ENCODE measurements around the gene P4HTM.

GRCh38 chr3:49027634-49028033 lies 37.6 kb downstream of the P4HTM start:
- TF ChIP-seq ZNF248 (tag by site-specific recombination; IDR thresholded peaks at IDR 0.05) (no peak), ZNF555 (tag by site-specific recombination; conservative IDR thresholded peaks at IDR 0.05) (no peak), TCF7L2 (IDR thresholded peaks at IDR 0.05; ENCODE audit: borderline replicate concordance, low read depth, low read length) (no peak), ZNF416 (tag by site-specific recombination; IDR thresholded peaks at IDR 0.05) (no peak), SALL2 (tag by site-specific recombination; IDR thresholded peaks at IDR 0.05; ENCODE audit: borderline replicate concordance) (no peak), ZNF585B (tag by site-specific recombination; IDR thresholded peaks at IDR 0.05) (no peak), BCL11B (tag by site-specific recombination; IDR thresholded peaks at IDR 0.05; ENCODE audit: low read depth) (no peak), ZNF138 (tag by site-specific recombination; IDR thresholded peaks at IDR 0.05; ENCODE audit: borderline replicate concordance) (no peak), CTCF (tag by site-specific recombination; IDR thresholded peaks at IDR 0.05) (no peak), ZNF2 (tag by site-specific recombination; IDR thresholded peaks at IDR 0.05) (no peak), ZNF768 (tag by site-specific recombination; IDR thresholded peaks at IDR 0.05) (no peak), ZNF280D (tag by site-specific recombination; IDR thresholded peaks at IDR 0.05) (no peak), ZNF37A (tag by site-specific recombination; IDR thresholded peaks at IDR 0.05) (no peak), ZBTB8A (tag by site-specific recombination; IDR thresholded peaks at IDR 0.05) (no peak)

Data from HEK293 (cell line).